HG02588 (cell line): ENCODE data around the gene DUSP3.

ENCODE experiments used
- ATAC-seq: cut with Tn5 transposase; IDR thresholded peaks from one replicate; pipeline ENCODE4 v1.9.1; 2021; ENCODE audit warnings: mild to moderate bottlenecking, moderate library complexity; ENCODE audit not compliant: unreplicated experiment

The DUSP3 gene

GRCh38 chr17:43778337-43779144 is at the start of gene DUSP3:
TSS of gene DUSP3 (minus strand) at chr17:43778977. CDS start at chr17:43778924, 53 bp downstream.
- peak; percentile 69 for ATAC-seq

- no peak for ATAC-seq
Observed at GRCh38 chr17:43827596-43827995, 48.8 kb upstream of the DUSP3 start.

- no peak for ATAC-seq
Observed at GRCh38 chr17:43826206-43826605, 47.4 kb upstream of the DUSP3 start.

- no peak for ATAC-seq
Observed at GRCh38 chr17:43825567-43825966, 46.8 kb upstream of the DUSP3 start.

- no peak for ATAC-seq
Observed at GRCh38 chr17:43823350-43824084, 44.7 kb upstream of the DUSP3 start.

GRCh38 chr17:43822570-43823190 is 43.9 kb upstream of the DUSP3 start:
- no peak for ATAC-seq

- ATAC-seq: no peak
Observed at GRCh38 chr17:43820759-43821158, 42.0 kb upstream of the DUSP3 start.

GRCh38 chr17:43818966-43819365 is 40.2 kb upstream of the DUSP3 start:
- ATAC-seq: no peak

- ATAC-seq: no peak
Observed at GRCh38 chr17:43817826-43818225, 39.0 kb upstream of the DUSP3 start.

- no peak for ATAC-seq
Observed at GRCh38 chr17:43816336-43817320, 37.9 kb upstream of the DUSP3 start.

- ATAC-seq: no peak
Observed at GRCh38 chr17:43814714-43815113, 35.9 kb upstream of the DUSP3 start.

- ATAC-seq: no peak
Observed at GRCh38 chr17:43814026-43814425, 35.2 kb upstream of the DUSP3 start.

GRCh38 chr17:43813386-43813785 is 34.6 kb upstream of the DUSP3 start:
- no peak for ATAC-seq

- no peak for ATAC-seq
Observed at GRCh38 chr17:43812396-43813265, 33.9 kb upstream of the DUSP3 start.

- no peak for ATAC-seq
Observed at GRCh38 chr17:43810823-43811222, 32.0 kb upstream of the DUSP3 start.

GRCh38 chr17:43810226-43810715 is 31.5 kb upstream of the DUSP3 start:
- no peak for ATAC-seq

- no peak for ATAC-seq
Observed at GRCh38 chr17:43809121-43809520, 30.3 kb upstream of the DUSP3 start.

- ATAC-seq: no peak
Observed at GRCh38 chr17:43808076-43808475, 29.3 kb upstream of the DUSP3 start.

GRCh38 chr17:43805117-43805516 is 26.3 kb upstream of the DUSP3 start:
- no peak for ATAC-seq
